H9 (cell line): ENCODE measurements around the gene MTX3. TPM values are rescaled to one million over a fixed set of nuclear protein-coding genes. Genes with fewer than 3 reads are reported as not detected.

Experiments used
- DNase-seq: peaks from one replicate; pipeline ENCODE4 v3.0.0-alpha.2; 2017
- H2AFZ ChIP-seq: one replicate; pipeline ENCODE4 v1.6.1; 2013; ENCODE audit warnings: mild to moderate bottlenecking, low read length, control low read depth, moderate library complexity
- H2AK5ac ChIP-seq: 2 replicates; pipeline ENCODE4 v1.6.1; 2013; ENCODE audit warnings: low read length, control low read depth, mixed read lengths; ENCODE audit not compliant: insufficient read length
- H2BK120ac ChIP-seq: one replicate; pipeline ENCODE4 v1.6.1; 2013; ENCODE audit warnings: low read depth, mild to moderate bottlenecking, low read length, control low read depth, inconsistent platforms; ENCODE audit not compliant: poor library complexity, severe bottlenecking
- H2BK12ac ChIP-seq: 2 replicates; pipeline ENCODE4 v1.6.1; 2013; ENCODE audit warnings: low read length, control low read depth, mixed read lengths, low read depth; ENCODE audit not compliant: insufficient read length
- H2BK15ac ChIP-seq: 2 replicates; pipeline ENCODE4 v1.6.1; 2013; ENCODE audit warnings: low read depth, low read length, control low read depth
- H2BK20ac ChIP-seq: one replicate; pipeline ENCODE4 v1.6.1; 2013; ENCODE audit warnings: low read depth, mild to moderate bottlenecking, low read length, control low read depth, inconsistent platforms; ENCODE audit not compliant: poor library complexity, severe bottlenecking
- H2BK5ac ChIP-seq: 2 replicates; pipeline ENCODE4 v1.6.1; 2013; ENCODE audit warnings: low read length, control low read depth, mixed read lengths; ENCODE audit not compliant: insufficient read length
- H3K14ac ChIP-seq: 2 replicates; pipeline ENCODE4 v1.6.1; 2013; ENCODE audit warnings: low read length, control low read depth; ENCODE audit not compliant: insufficient read depth
- H3K18ac ChIP-seq: 2 replicates; pipeline ENCODE4 v1.6.1; 2013; ENCODE audit warnings: low read depth, mild to moderate bottlenecking, mixed read lengths, low read length, control low read depth; ENCODE audit not compliant: insufficient read length
- H3K23ac ChIP-seq: 2 replicates; pipeline ENCODE4 v1.6.1; 2013; ENCODE audit warnings: low read length, control low read depth, mixed read lengths, low read depth; ENCODE audit not compliant: insufficient read length
- H3K23me2 ChIP-seq: 2 replicates; pipeline ENCODE4 v1.6.1; 2013; ENCODE audit warnings: low read depth, mild to moderate bottlenecking, mixed read lengths, low read length, control low read depth; ENCODE audit not compliant: insufficient read length, poor library complexity, severe bottlenecking
- H3K27ac ChIP-seq: 2 replicates; pipeline ENCODE4 v1.5.1; 2013; ENCODE audit warnings: low read length, control low read depth, mixed read lengths, low read depth; ENCODE audit not compliant: insufficient read length
- H3K27me3 ChIP-seq: 2 replicates; pipeline ENCODE4 v1.6.1; 2013; ENCODE audit warnings: low read length, control low read depth, inconsistent platforms; ENCODE audit not compliant: insufficient read depth
- H3K4ac ChIP-seq: 2 replicates; pipeline ENCODE4 v1.6.1; 2013; ENCODE audit warnings: low read depth, mild to moderate bottlenecking, control low read depth, inconsistent platforms, low read length, moderate library complexity
- H3K4me1 ChIP-seq: 2 replicates; pipeline ENCODE4 v1.6.1; 2013; ENCODE audit warnings: low read length, control low read depth, inconsistent platforms; ENCODE audit not compliant: insufficient read depth
- H3K4me2 ChIP-seq: 2 replicates; pipeline ENCODE4 v1.6.1; 2013; ENCODE audit warnings: low read length, control low read depth, mixed read lengths; ENCODE audit not compliant: insufficient read length, insufficient read depth
- H3K56ac ChIP-seq: 2 replicates; pipeline ENCODE4 v1.6.1; 2013; ENCODE audit warnings: low read depth, mild to moderate bottlenecking, mixed read lengths, low read length, control low read depth; ENCODE audit not compliant: insufficient read length
- H3K79me1 ChIP-seq: 2 replicates; pipeline ENCODE4 v1.6.1; 2013; ENCODE audit warnings: low read depth, mild to moderate bottlenecking, moderate library complexity, low read length, control low read depth, inconsistent platforms; ENCODE audit not compliant: insufficient read depth, poor library complexity, severe bottlenecking
- H3K79me2 ChIP-seq: 2 replicates; pipeline ENCODE4 v1.6.1; 2013; ENCODE audit warnings: low read length, control low read depth, inconsistent platforms; ENCODE audit not compliant: insufficient read depth
- H3K9ac ChIP-seq: 2 replicates; pipeline ENCODE4 v1.6.1; 2013; ENCODE audit warnings: low read length, control low read depth, mixed read lengths; ENCODE audit not compliant: insufficient read length; ENCODE audit errors: extremely low read depth
- H3K9me3 ChIP-seq: one replicate; pipeline ENCODE4 v1.6.1; 2013; ENCODE audit warnings: low read depth, low read length, inconsistent platforms; ENCODE audit not compliant: control insufficient read depth
- H3T11ph ChIP-seq: one replicate; pipeline ENCODE4 v1.6.1; 2013; ENCODE audit warnings: mild to moderate bottlenecking, low read length, control low read depth, inconsistent platforms
- H4K20me1 ChIP-seq: one replicate; pipeline ENCODE4 v1.6.1; 2013; ENCODE audit not compliant: control insufficient read depth, insufficient read length, insufficient read depth
- H4K5ac ChIP-seq: 2 replicates; pipeline ENCODE4 v1.6.1; 2013; ENCODE audit warnings: low read depth, mild to moderate bottlenecking, mixed read lengths, low read length, control low read depth; ENCODE audit not compliant: insufficient read length
- H4K8ac ChIP-seq: replicated peaks from 2 replicates; pipeline ENCODE4 v1.6.1; 2013; ENCODE audit warnings: low read length, control low read depth, mixed read lengths, low read depth; ENCODE audit not compliant: insufficient read length
- H4K91ac ChIP-seq: 2 replicates; pipeline ENCODE4 v1.6.1; 2013; ENCODE audit warnings: low read depth, mild to moderate bottlenecking, moderate library complexity, mixed read lengths, low read length, control low read depth; ENCODE audit not compliant: insufficient read length
- H3K27ac Mint-ChIP-seq, 3 experiments: 2 replicates in 2 of 3; 3 replicates in 1 of 3; pipeline ENCODE4 v1.8.0; 2020 to 2021; ENCODE audit warnings: mixed read lengths in 3 of 3, mild to moderate bottlenecking in 1 of 3, moderate library complexity in 1 of 3
- H3K27me3 Mint-ChIP-seq: 2 replicates; pipeline ENCODE4 v1.8.0; 2021; ENCODE audit warnings: low read depth, mild to moderate bottlenecking, moderate library complexity, mixed read lengths
- H3K36me3 Mint-ChIP-seq, 3 experiments: 2 replicates in 2 of 3; 3 replicates in 1 of 3; pipeline ENCODE4 v1.8.0; 2020 to 2021; ENCODE audit warnings: low read depth in 3 of 3, mixed read lengths in 3 of 3; ENCODE audit not compliant: insufficient read depth in 1 of 3
- H3K4me1 Mint-ChIP-seq, 2 experiments: 2 replicates each; pipeline ENCODE4 v1.8.0; 2020; ENCODE audit warnings: mixed read lengths in 2 of 2
- H3K4me3 Mint-ChIP-seq, 2 experiments: 2 replicates in 1 of 2; 3 replicates in 1 of 2; pipeline ENCODE4 v1.8.0; 2020 to 2021; ENCODE audit warnings: mild to moderate bottlenecking in 2 of 2, mixed read lengths in 2 of 2, moderate library complexity in 1 of 2
- H3K9me3 Mint-ChIP-seq, 2 experiments: 2 replicates in 1 of 2; 3 replicates in 1 of 2; pipeline ENCODE4 v1.8.0; 2020; ENCODE audit warnings: mild to moderate bottlenecking in 2 of 2, mixed read lengths in 2 of 2, moderate library complexity in 1 of 2
- WGBS: extraction: QIAGEN DNeasy Blood & Tissue Kit; methylation state at CpG from one replicate; pipeline ENCODE4 v1.1.7; 2013; ENCODE audit warnings: missing lambda C conversion rate, low lambda C conversion rate, mixed read lengths; ENCODE audit not compliant: insufficient read length; ENCODE audit errors: extremely low coverage; 5-methylcytosine and 5-hydroxymethylcytosine counted together
- total RNA-seq: library from RNA; stranded (reverse); gene quantifications from 2 replicates; pipeline ENCODE4 v1.2.1, GENCODE V29; 2021
- TF ChIP-seq, protein P1 (sequence below): fragments of 200-600 bp; sonication (generic); conservative IDR thresholded peaks from 3 replicates; pipeline ENCODE4 v1.8.0; 2021; ENCODE audit warnings: antibody characterized with exemption, mild to moderate bottlenecking

Gene MTX3
- total RNA-seq, 1 experiment from 2014 or later = 24.1 TPM

- Mint-ChIP-seq H3K9me3 (peaks cover 0 to 4% of the 10 kb centered on the region in 2 experiments; a peak in 1 of 5 replicates), H3K4me1 (peaks cover 15 to 17% of the 10 kb centered on the region in 2 experiments), H3K36me3 (peaks cover 0 to 4% (median 0%) of the 10 kb centered on the region in 3 experiments; a peak in 1 of 7 replicates), H3K27me3 (peaks cover 6% of the 10 kb centered on the region; the same call in 1 of the 2 replicates), H3K27ac (peak overlapping the region; percentile 47 to 51 (median 50); a peak in 4 of 7 replicates), H3K4me3 (no peak overlapping the region)
- Histone ChIP-seq H3K18ac (no peak overlapping the region), H3K9ac (no peak overlapping the region), H4K8ac (no peak overlapping the region), H4K5ac (no peak overlapping the region), H3K79me2 (no peaks in the 10 kb centered on the region), H2BK5ac (no peak overlapping the region), H3K4me2 (no peak overlapping the region), H3K27ac (no peak overlapping the region), H3K79me1 (no peaks in the 10 kb centered on the region), H3K23ac (no peak overlapping the region), H3K9me3 (no peaks in the 10 kb centered on the region), H3T11ph (no peak overlapping the region), H3K4me1 (no peaks in the 10 kb centered on the region), H2AFZ (no peak overlapping the region), H2BK120ac (no peak overlapping the region), H3K56ac (no peak overlapping the region), H3K4ac (no peak overlapping the region), H2BK15ac (no peak overlapping the region), H2AK5ac (no peak overlapping the region), H2BK20ac (no peak overlapping the region), H4K20me1 (no peaks in the 10 kb centered on the region), H4K91ac (no peak overlapping the region), H3K27me3 (no peaks in the 10 kb centered on the region; the same call in 1 of the 2 replicates), H3K23me2 (peaks cover 3% of the 10 kb centered on the region), H3K14ac (no peak overlapping the region), H2BK12ac (no peak overlapping the region)
- no peak for DNase-seq
- TF ChIP-seq, protein P1, sequence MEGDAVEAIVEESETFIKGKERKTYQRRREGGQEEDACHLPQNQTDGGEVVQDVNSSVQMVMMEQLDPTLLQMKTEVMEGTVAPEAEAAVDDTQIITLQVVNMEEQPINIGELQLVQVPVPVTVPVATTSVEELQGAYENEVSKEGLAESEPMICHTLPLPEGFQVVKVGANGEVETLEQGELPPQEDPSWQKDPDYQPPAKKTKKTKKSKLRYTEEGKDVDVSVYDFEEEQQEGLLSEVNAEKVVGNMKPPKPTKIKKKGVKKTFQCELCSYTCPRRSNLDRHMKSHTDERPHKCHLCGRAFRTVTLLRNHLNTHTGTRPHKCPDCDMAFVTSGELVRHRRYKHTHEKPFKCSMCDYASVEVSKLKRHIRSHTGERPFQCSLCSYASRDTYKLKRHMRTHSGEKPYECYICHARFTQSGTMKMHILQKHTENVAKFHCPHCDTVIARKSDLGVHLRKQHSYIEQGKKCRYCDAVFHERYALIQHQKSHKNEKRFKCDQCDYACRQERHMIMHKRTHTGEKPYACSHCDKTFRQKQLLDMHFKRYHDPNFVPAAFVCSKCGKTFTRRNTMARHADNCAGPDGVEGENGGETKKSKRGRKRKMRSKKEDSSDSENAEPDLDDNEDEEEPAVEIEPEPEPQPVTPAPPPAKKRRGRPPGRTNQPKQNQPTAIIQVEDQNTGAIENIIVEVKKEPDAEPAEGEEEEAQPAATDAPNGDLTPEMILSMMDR = no peak
- WGBS = no CpG with 5 or more reads among the region's 11 CpGs
Observed at GRCh38 chr5:79962575-79963222, 28.4 kb downstream of the MTX3 start.
